NB4 (cell line): Measurements from ENCODE around the gene KLF3.
A peak's percentile ranks its signal among the peaks of the same experiment; 100 is the strongest.

Experiments used
- DNase-seq: peaks from one replicate; pipeline ENCODE4 v3.0.0; 2010; ENCODE audit warnings: low read depth
- H3K4me3 ChIP-seq: one replicate; pipeline ENCODE4 v1.5.1; 2011; ENCODE audit warnings: mild to moderate bottlenecking, low read depth, low read length, moderate library complexity
- MYC ChIP-seq: IDR thresholded peaks from 2 replicates; pipeline ENCODE4 v1.6.1; 2011; ENCODE audit warnings: low read depth, low read length
- POLR2A ChIP-seq: IDR thresholded peaks from 2 replicates; pipeline ENCODE4 v1.6.1; 2011; ENCODE audit warnings: mild to moderate bottlenecking; ENCODE audit not compliant: insufficient read length; ENCODE audit errors: extremely low read depth
- TF ChIP-seq, protein P1 (sequence below): IDR thresholded peaks from one replicate; pipeline ENCODE4 v1.5.1; 2012; ENCODE audit warnings: low read depth, low read length
- TF ChIP-seq, protein P2 (sequence below): IDR thresholded peaks from 2 replicates; pipeline ENCODE4 v1.6.1; 2011; ENCODE audit warnings: low read depth, low read length

KLF3 gene

GRCh38 chr4:38724475-38724808 lies 60.4 kb downstream of the KLF3 start:
- DNase-seq, result no peak
- no peak for TF ChIP-seq POLR2A
- TF ChIP-seq MYC, result no peak
- TF ChIP-seq, protein P1, sequence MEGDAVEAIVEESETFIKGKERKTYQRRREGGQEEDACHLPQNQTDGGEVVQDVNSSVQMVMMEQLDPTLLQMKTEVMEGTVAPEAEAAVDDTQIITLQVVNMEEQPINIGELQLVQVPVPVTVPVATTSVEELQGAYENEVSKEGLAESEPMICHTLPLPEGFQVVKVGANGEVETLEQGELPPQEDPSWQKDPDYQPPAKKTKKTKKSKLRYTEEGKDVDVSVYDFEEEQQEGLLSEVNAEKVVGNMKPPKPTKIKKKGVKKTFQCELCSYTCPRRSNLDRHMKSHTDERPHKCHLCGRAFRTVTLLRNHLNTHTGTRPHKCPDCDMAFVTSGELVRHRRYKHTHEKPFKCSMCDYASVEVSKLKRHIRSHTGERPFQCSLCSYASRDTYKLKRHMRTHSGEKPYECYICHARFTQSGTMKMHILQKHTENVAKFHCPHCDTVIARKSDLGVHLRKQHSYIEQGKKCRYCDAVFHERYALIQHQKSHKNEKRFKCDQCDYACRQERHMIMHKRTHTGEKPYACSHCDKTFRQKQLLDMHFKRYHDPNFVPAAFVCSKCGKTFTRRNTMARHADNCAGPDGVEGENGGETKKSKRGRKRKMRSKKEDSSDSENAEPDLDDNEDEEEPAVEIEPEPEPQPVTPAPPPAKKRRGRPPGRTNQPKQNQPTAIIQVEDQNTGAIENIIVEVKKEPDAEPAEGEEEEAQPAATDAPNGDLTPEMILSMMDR, result no peak
- TF ChIP-seq, protein P2, sequence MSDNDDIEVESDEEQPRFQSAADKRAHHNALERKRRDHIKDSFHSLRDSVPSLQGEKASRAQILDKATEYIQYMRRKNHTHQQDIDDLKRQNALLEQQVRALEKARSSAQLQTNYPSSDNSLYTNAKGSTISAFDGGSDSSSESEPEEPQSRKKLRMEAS, result no peak
- H3K4me3 ChIP-seq, result no peak overlapping the region

GRCh38 chr4:38728631-38729141 lies 64.7 kb downstream of the KLF3 start:
- TF ChIP-seq MYC, result no peak
- TF ChIP-seq, protein P1, result no peak
- TF ChIP-seq, protein P2, result no peak
- no peak for TF ChIP-seq POLR2A
- DNase-seq, result peak; percentile 17
- H3K4me3 ChIP-seq, result no peak overlapping the region

GRCh38 chr4:38730493-38730829 lies 66.5 kb downstream of the KLF3 start:
- no peak overlapping the region for H3K4me3 ChIP-seq
- TF ChIP-seq MYC, result no peak
- no peak for TF ChIP-seq POLR2A
- TF ChIP-seq, protein P2, result no peak
- TF ChIP-seq, protein P1, result no peak
- DNase-seq, result no peak

GRCh38 chr4:38730830-38731646 lies 67.0 kb downstream of the KLF3 start:
- H3K4me3 ChIP-seq, result no peak overlapping the region
- TF ChIP-seq POLR2A (no peak), MYC (peak; percentile 65)
- TF ChIP-seq, protein P1, result peak; percentile 95
- TF ChIP-seq, protein P2, result peak; percentile 83
- peak; percentile 89 for DNase-seq

DNA sequence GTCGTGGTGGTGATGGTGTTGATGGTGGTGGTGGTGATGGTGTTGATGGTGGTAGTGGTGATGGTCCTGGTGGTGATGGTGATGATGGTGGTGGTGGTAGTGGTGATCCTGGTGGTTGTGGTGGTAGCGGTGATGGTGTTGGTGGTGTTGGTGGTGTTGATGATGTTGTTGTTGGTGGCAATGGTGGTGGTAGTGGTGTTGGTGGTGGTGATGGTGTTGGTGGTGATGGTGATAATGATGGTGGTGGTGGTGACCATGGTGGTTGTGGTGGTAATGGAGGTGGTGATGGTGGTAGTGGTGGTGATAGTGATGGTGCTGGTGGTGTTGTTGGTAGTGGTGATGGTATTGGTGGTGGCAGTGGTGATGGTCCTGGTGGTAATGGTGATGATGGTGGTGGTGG lies 69.7 kb downstream of the KLF3 start:
- DNase-seq, result no peak
- TF ChIP-seq, protein P1, result no peak
- no peak for TF ChIP-seq POLR2A
- no peak for TF ChIP-seq MYC
- TF ChIP-seq, protein P2, result no peak
- H3K4me3 ChIP-seq, result no peak overlapping the region

DNA sequence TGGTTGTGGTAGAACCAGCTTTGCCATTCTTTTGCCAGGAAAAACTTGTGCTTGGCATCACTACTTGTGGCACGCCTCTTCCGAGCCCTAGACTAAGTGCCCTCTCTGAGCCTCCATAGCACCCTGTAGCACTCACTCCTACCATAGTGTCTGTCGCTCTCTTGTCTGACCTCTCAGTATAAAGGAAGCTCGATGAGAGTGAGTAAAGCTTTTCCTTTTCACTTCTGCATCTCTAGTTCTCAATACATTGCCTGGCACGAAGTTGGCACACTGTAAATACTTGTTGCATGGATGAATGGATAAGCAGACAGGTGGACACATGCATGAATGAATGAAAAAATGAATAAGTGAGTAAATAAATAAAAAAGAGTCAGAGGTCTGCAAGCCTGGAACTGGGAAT lies 70.4 kb downstream of the KLF3 start:
- no peak for TF ChIP-seq POLR2A
- H3K4me3 ChIP-seq, result no peak overlapping the region
- no peak for DNase-seq
